NCI-H2196 (cell line): ENCODE measurements around the gene PRR14.

ENCODE experiments used
- DNase-seq: peaks from one replicate; lab custom pipeline; 2025; ENCODE audit not compliant: unreplicated experiment; lab: John Stamatoyannopoulos, UW

The PRR14 gene

DNA sequence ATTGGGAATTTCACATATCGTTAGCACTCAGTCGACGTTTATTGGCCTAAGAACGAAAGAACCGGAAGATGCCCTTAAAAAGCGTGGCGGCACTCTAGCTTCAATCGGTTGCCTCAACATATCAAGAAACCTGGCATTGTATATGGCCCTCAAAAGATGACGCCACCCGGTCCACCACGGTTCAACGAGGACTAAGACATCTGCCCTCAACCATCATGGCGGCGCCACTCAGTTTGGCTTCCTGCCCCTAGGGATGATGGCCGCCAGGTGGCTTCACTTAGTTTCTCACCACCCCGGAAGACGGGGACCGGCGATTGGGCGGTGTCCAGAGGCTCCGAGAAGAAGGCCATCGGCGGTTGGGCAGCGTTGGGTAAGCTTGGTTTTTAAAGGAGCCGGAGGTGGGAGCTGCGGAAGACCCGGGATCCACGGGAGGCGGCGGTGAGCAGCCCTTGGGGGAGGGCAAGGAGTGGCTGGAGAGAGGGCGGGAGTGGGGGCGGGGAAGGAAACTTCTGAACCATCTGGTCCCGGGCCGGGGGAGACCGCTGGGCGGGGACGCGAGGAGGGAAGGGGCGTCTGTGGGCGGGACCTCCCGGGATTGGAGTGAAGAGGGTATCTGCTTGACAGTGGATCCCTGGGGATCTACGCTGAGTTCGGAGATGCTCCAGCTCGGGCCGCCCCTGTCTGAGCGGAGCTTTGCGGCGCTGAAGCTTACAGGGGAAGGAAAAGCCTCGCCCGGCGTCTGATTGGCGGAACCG is at the start of gene PRR14:
TSS of gene PRR14 (plus strand) at position 592 of the 755 bp plus-strand sequence. CDS start 686 bp downstream, outside the sequence.
- peak; percentile 99 for DNase-seq

DNA sequence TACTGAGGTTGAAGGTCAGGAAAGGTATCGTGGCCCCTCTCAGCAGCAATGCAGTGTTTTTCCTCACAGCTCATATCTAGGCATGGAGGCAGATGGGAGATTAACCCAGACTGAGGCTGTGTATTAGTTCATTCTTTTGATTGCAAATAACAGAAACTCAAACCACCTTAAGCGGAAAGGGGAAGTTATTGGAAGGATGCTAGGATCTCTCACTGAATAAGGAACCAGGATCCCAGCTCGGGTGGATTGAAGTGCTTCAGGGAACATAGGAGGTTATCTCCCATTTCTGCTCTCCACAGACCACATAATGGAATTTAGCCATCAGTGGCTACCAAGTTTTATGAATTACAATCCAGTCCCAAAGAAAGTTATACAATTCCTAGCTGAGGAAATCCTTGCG is 48.8 kb upstream of the PRR14 start:
- DNase-seq = no peak

DNA sequence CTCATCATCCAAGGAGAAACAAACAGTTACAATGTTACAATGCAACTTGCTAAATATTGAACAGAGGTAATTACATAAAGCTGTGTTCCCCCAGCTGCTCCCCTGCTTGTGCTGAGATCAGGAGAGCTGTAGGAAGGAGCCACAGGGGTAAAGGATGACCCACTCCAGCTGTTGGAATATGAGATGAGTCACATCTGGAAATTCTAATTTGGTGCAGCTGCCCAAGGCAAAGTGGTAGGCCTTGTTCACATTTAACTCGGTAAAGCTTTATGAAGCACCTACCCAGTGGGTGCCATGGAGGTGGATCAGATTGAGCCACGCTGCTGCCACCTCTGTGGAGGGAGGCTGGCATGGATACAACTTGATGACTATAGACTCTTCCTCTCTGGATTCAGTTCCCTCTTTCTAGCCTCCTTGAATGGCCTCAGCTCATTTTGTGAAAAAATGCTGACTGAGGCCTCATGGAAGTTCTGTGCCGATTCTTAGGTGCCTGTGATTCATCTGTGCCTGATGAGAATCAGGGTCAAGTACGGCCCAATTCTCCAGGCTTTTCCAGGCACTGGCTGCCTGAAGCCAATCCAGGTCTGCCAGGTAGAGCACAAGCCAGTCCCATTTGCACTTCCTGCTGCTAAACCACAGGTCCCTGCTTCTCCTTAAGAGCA is 48.0 kb upstream of the PRR14 start:
- DNase-seq = no peak

DNA sequence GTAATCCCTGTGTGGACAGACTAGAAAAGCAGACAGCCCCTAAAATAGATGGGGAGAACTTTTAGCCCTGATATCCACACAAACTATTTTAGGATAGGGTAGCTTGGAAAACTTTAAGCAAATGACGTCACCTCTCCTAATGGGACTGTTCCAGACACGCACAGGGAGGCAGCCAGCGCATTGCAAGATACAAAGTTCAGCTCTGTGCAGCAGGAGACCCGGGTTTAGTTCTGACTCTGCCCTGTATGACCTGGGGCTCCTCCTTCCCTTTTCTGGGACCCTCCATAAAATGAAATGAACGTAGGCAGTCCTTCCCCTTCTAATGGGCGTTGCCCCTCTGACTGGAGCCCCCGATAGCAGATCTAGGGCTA is 46.8 kb upstream of the PRR14 start:
- DNase-seq = no peak

DNA sequence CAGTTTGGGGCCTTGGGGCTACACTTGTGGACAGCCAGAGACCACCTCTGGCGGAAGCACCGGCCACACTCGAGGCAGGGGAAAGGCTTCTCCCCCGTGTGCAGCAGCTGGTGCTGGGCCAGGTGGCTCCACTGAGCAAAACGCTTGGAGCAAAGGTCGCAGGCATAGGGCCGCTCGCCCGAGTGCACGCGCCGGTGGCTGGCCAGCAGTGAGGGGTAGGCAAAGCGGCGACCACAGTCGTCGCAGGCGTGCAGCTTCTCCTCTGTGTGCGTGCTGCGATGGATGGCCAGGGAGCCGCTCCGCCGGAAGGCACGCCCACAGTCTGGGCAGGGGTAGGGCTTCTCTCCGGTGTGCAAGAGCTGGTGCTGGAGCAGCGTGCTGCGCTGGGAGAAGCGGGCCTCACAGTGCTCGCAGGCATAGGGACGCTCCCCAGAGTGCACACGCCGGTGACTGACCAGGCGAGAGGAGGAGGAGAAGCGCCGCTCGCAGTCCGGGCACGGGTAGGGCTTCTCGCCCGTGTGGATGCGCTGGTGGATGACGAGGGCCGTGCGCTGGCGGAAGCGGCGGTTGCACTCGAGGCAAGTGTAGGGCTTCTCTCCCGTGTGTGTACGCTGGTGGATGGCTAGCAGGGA is 46.3 kb upstream of the PRR14 start:
- DNase-seq = no peak

DNA sequence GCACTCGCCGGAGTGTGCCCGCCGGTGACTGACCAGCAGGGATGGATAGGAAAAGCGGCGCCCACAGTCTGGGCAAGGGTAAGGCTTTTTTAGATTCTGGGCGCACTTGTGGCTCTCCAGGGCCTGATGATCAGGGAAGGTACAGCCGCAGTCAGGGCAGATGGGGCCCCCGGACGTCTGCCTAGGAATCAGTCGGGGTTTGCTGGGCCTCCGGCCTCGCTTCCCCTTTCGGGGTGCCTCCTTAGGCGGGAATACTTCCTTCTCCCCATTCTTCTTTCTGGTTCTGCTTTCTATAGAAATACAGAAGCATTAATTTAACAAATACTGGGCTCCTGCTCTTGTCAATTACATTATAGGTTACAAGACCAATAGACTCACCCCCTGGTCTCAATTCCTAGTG is 45.6 kb upstream of the PRR14 start:
- no peak for DNase-seq

DNA sequence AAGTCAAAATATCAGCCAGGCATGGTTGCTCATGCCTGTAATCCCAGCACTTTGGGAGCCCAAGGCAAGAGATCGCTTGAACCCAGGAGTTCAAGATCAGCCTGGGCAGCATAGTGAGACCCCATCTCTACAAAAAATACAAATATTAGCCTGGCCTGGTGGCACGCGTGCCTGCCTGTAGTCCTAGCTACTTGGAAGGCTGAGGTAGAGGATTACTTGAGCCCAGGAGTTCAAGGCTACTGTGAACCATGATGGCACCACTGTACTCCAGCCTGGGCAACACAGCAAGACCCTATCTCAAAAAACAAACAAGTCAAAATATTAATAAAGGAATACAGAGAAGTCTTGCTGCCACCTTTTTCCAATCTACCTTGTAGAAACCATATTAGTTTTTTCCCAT is 44.8 kb upstream of the PRR14 start:
- no peak for DNase-seq

DNA sequence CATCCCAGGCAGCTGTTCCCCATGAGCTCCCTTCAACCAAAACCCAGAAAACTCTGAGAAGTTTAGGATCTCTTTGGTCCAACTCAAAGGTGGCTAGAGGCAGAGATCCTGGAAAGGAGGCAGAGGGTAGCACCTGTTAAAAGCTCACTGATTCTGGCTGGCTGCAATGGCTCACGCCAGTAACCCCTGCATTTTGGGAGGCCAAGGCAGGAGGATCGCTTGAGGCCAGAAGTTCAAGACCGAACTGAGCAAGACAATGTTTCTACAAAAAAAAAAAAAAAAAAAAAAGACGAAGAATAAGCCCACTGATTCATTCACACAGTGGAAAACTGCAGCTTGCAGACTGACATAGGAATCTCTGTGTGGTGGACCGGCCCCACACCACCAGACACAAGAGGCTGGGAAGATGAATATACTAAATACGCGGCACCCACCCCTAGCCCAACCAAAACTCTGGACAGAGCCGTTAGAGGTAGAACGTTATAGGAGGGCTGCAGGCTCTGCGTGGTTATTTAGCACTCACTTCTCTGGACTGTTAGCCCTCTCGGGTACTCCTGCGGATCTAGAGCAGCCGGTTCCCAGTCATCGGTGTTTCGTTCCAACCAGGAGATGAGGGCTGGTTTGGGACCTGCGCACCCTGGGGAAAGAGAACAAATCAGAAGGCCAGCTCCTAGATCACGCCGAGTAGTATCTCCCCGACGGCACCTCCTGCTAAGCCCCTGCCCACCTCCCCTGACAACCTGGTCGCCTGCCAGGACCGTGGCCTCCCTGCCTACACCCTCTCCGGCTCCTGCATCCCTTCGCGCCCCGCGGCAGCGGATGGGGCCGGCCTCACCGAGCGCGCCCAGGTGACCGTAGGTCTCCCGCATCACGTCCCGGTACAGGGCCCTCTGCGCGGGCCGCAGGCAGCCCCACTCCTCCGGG is 41.5 kb upstream of the PRR14 start:
- DNase-seq = peak; percentile 32

DNA sequence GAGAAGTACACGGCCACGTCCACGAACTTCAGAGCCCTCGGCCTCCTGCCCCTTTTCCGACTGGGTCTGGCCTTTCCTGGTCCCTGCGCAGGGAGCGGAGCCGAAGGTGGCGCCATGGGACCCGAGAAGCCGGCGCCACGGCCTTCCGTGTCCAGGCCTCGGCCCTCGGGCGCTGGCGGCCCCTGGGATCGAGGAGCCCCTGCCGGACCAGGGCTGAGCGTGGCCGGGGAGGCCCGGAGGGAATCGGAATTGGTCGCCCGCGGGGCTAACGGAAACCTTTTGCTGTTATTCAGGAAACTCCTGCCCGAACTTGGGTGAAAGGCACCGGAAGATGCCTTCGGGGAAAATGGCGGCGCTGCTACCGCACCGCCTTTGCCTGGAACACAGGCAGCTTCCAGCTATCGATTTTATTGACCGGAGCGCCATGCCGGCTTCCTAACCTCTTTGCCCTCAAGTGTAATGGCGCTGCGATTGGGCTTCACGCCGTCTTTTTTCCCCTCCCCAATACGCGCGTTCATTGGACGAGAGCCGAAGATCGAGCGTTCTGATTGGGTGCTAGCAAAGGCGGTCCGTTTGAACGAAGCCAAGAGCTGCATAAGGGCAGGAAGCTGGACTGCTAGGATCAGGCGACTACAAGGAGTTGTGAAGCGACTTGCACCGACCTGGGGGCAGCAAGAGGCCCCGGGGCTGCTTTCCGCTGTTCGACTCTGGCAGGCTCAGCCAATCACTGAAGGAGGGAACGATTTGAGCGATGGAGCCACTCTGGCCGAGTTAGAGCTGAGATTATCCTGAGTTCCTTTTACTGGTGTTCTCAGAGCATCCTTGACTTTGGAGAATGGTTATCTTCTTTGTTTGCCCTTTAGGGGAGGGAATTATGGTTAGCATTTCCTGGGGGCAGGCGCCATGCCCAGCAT is 40.6 kb upstream of the PRR14 start, which contains the start of gene ZNF689:
TSS of gene ZNF689 (minus strand) at position 464 of the 914 bp plus-strand sequence. CDS start at position 116, 348 bp downstream.
- DNase-seq = peak; percentile 97

DNA sequence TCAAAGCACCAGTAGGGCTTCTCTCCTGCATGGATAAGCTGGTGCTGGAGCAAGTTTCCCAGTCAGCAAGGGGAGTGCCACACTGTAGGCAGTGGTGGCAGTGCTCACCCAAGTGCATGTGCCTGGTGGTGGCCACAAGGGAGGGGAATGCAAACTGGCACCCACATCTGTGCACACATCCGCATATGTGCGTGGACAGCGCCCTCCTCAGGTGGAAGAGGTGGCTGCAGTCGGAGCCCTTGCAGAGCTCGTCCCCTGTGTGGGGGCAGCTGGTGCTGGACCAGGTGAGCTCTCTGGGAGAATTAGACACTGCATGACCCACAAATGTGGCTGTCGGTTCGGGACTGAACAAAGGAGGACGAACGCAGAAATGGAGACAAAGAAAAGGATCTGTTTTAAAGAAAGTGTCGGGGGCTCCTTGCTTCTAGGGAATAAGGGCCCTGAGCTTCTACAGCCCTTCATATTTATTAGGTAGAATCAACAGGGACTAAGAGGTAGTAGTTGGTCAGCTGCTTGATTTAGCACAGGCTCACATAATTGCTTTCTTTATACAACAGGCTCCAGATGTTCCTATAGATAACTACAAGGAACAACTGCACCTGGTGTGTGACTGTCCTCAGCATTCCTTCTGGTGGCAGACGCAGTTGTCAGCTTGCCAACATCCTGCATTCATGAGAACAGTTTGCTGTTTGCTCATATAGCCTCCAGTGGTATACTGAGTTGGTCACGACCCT is 35.2 kb upstream of the PRR14 start:
- DNase-seq = peak; percentile 40

DNA sequence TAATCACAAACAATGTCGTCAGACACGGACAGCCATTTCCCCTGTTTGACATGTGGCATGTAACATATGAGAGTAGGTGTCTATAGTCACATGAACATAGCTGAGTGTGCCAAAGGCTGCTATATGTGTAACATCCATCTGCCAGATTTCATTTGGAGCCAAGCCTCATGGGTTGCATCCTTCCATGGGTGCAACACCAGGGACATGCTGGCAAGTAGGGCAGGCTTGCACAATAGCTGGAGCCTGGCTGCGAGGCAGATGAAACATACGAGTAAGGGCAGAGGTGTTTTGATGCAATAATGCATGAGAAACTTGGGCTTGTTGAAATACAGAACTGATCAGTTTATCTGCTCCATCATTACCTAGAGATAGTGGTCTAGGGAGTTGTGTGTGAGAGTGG is 31.6 kb upstream of the PRR14 start:
- no peak for DNase-seq

DNA sequence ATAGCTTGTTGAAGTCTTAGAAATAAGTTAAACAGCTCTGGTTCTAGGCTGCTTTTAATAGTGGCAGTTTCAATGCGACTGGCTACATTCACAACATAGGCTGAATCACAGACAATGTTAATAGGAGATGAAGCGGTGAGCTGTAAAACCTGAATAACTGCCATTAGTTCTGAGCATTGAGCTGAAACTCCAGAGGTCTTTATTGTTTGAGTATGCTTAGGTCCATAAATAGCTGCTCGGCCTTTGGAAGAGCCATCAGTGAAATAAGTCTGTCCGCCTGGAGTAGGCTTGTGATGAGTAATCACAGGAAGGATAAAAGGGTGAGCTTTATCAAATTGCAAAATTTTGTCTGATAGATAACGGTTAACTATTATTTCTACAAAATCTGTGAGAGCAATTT is 31.1 kb upstream of the PRR14 start:
- no peak for DNase-seq

DNA sequence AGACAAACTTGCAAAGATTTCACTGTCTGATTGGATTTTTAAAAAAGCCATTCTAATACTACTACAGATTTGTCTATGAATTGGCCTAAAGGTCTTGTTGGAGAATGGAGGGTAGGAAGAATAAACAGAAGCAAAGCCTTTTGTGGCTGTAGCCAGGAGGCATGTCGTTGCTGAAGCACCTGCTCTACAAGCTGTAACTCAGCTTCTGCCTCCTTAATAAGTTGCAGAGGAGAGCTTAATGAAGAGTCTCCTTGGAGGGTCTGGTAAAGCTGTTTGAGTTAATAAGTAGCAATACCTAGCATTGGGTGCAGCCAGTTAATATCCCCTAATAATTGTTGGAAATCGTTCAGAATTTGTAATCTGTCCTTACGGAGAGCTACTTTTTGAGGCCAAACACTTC is 30.6 kb upstream of the PRR14 start:
- DNase-seq = no peak

DNA sequence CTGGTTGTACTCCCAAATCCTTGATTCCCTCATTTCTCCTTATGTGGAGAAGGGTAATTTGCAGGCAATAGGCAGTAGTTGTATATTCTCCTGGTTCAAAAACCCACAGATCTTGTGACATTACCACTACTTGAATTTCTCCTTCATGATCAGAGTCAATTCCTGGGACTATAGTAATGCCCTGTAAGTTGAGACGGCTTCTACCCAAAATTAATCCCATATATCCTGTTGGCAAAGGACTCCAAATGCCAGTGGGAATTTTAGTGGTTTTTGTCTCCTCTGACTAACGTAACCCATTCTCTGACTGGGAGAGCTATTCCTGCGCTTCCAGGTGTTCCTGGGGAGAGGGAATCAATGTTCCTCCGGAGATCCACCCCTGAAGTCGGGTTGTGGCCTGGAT is 29.0 kb upstream of the PRR14 start:
- DNase-seq = no peak

DNA sequence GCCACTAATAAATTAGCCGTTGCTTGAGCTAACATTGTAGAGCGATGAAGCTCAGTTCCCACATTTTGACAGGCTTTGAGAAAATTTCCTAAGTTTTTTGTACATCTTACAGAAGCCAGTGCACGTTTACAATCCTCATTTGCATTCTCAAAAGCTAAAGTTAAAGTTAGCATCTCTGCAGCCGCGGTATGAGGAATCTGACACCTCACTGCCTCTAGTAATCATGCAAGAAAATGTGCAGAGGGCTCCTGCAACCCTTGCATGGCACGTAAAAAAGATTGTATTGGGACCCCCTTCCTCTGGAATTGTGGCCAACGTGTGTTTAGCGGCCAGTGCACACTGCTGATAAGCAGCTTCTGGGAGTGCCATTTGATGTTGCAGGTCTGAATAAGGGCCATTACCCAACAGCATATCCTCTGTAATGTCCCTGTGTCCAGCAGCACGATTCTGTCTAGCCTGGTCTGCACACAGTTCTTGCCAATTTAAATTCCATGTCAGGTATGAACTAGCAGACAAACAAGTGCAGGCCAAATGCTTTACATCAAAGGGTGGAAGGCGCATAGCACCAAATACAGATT is 28.2 kb upstream of the PRR14 start:
- no peak for DNase-seq

DNA sequence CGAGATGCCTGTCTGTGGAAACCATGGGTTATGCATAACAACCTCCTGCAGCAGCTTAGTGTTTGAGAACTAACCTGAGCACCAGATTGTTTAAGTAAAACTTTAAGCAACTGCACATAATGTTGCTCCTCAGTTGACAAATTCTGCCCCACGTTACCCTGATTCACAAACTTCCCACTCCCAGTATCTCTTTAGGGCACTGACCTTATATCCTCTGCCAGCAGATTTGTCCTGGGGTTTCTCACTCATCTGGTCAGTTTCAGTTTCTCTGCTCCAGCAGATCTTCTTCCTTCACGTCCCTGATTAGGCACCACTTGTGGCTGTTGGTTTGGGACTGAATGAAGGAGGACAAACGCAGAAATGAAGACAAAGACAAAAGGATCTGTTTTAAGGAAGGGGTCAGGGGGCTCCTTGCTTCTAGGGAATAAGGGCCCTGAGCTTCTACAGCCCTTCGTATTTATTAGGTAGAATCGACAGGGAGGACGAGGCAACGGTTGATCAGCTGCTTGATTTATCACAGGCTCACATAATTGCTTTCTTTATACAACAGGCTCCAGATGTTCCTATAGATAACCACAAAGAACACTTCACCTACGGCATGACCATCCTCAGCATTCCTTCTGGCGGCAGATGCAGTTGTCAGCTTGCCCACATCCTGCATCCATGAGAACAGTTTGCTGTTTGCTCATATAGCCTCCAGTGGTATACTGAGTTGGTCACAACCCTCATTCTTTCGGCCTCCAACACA is 27.1 kb upstream of the PRR14 start:
- no peak for DNase-seq

DNA sequence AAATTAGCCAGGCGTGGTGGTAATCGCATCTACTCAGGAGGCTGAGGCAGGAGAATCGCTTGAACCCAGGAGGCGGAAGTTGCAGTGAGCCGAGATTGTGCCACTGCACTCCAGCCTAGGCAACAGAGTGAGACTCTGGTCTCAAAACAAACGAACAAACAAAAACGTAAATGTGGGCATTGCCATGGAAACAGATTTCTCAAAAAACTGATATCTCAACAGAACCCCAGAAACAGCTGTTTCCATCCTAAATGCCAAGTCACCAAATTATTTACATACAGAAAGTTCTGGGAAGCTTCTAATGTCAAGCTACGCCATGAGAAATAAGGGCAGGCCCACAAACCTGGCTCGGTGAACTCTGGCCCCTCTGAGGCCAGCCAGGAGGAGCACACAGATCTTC is 24.5 kb upstream of the PRR14 start:
- DNase-seq = no peak
